Occipital lobe (tissue), 2 donors: ENCODE data around the gene ZSWIM6. TPM values are rescaled to one million over a fixed set of nuclear protein-coding genes. Genes with fewer than 3 reads are reported as not detected.

Experiments used
- DNase-seq: peaks from one replicate; lab custom pipeline; 2025; lab: John Stamatoyannopoulos, UW
- total RNA-seq: library from RNA; depleted of rRNA; stranded (reverse); fragments of >200 nt; gene quantifications from one replicate; pipeline ENCODE4 v1.2.3, GENCODE V29; 2014

Gene ZSWIM6
- total RNA-seq, 1 donor from 2014 or later = 57.4 TPM

DNA sequence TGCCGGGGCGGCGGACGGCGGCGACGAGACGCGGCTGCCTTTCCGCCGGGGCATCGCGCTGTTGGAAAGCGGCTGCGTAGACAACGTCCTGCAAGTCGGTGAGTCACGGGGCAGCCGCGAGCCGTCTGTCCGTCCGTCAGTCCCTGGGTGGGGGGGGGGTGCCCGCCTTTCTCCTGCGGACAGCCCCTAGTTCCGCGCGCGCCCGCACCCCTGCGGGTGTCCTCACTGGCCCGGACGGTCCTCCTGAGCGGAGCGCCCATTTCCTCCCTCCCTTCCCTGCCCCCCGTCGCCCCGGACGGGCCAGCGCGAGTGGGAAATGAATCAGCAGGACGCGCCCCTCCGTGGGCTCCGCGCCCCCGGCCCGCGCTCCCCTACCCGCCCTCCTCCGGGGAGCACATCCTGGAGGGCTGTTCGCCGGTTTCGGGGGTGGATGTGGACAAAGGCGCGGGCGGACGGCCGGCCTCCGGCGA is 828 bp downstream of the ZSWIM6 start:
- DNase-seq = no peak

DNA sequence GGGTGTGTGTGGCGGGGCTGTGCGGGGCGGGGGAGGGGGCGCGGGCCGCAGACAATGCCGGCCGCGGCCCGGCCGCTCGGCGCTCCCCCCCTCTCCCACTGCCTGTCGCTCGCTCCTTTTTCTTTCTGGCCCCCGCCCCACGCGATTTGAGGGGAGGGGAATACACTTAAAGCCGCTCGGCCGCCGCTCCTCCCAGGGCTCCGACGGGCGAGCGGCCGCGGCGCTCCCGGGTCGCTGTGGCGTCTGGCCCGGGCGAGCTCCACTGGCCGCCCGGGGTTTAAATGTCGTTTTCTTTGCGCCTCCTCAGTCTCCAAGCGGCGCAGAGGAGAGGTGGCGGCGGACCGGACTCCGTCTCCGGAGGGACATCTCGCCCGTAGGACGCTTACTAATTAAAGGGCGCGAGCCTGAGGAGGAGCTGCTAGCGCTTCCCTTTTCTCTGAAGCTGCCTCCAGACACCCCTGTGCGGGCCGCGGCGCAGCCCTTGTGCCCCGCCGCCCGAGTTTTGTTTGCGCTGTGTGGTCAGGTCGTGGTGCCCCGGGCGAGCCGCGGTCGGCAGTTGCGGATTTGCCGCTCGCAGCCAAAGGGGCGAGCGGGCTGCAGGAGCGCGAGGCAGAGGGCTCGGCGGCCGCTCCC is 1.4 kb downstream of the ZSWIM6 start:
- DNase-seq = no peak

DNA sequence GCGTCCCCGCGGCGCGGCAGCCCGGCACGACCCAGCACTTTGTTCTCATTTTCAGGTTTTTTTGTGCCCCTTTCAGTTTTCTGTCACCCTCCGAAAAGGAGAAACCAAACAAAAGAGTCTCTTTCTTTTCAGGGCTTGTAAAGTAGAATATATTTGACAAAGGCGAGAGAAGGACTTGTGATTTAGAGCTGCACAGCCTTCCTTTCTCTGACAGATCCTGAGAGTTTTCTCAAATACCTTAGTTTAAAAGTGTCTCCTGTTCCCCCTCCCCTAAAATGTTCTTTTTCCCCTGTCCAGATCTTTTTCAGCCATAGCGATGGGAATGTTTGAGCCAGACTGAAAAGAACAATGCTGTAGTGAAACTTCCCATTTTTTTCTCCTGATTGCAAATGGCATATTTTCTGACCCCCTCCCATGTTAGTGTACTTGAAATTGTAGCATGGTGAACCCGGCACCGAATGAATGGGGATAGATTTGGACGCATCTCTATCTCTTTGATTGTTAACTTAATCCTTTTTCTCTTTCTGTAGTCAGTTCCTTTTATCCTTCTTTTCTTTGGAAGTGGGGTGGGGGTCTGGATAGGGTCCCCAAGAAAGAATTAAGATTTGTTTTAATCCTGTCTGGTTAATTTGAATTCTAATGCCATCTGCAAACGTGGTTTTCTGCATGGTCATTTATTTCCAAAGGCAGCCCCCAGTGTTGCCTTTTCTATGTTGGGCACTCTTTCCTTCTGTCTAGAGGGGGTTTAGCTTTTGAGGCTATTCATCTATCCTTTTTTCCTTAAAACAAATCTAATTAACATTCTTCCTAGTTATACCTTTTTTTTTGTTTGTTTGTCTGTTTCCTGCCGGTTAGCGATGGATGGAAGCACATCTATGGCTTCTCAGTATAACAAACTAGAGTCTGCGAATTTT is 2.2 kb downstream of the ZSWIM6 start:
- no peak for DNase-seq

DNA sequence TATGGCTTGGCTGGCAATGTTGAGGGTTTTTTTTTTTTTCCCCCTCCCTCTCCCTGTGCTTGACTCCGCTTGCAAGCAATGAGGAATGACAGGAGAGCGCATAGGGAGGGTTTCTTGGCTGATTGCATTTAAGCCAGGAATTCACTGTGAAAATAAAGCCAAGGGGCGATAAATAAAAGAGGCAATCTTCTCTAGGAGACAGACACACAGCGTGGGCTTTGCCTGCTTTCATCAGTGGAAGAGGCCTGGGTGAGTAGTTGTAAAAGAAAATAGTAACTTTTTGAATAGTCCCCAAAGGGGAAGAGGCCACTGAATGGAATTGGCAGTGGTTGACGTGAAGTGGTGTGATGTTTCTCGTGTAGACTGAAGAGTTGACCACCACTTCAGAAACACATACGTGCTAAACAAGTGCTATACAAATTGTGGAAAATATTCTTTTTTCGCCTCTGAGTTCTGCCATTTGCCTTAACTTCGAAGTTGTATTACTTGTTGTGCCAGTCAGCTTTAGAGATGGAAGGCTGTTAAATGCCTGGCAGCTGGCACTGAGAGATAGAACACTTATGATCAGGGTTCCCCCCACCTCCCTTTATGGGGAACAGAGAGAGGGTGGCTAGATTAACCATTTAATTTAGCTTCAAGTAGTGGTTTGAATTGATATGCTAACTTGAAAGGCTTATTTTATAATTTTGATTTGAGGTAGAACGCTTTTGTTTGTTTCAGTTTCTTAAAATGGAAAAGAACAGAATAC is 3.0 kb downstream of the ZSWIM6 start:
- DNase-seq = no peak

GRCh38 chr5:61339764-61340163 is 7.7 kb downstream of the ZSWIM6 start:
- no peak for DNase-seq

DNA sequence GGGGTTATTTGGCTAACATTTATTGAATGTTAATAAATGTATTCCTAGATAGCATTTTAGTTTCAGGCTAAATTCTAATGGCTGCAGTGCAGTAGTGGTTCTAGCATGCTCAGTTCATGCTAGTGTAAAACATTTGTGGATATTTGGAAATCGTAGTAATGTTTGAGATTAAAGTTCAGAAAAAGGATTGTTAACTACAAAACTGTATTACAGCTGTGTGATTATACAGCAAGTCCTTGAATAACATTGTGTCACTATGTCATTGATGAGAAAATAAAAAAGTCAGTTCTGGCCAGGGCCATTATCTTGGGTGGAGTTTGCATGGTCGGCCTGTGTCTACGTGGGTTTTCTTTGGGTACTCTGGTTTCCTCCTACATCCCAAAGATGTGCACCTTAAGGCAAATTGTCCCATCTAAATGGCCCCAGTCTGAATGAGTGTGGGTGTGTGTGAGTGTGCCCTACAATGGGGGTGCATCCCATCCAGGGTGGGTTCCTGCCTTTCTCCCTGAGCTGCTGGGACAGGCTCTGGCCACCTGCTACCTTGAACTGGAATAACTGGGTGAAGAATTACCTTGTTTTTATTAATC is 8.8 kb downstream of the ZSWIM6 start:
- no peak for DNase-seq

GRCh38 chr5:61342071-61342501 is 10.0 kb downstream of the ZSWIM6 start:
- DNase-seq = no peak

DNA sequence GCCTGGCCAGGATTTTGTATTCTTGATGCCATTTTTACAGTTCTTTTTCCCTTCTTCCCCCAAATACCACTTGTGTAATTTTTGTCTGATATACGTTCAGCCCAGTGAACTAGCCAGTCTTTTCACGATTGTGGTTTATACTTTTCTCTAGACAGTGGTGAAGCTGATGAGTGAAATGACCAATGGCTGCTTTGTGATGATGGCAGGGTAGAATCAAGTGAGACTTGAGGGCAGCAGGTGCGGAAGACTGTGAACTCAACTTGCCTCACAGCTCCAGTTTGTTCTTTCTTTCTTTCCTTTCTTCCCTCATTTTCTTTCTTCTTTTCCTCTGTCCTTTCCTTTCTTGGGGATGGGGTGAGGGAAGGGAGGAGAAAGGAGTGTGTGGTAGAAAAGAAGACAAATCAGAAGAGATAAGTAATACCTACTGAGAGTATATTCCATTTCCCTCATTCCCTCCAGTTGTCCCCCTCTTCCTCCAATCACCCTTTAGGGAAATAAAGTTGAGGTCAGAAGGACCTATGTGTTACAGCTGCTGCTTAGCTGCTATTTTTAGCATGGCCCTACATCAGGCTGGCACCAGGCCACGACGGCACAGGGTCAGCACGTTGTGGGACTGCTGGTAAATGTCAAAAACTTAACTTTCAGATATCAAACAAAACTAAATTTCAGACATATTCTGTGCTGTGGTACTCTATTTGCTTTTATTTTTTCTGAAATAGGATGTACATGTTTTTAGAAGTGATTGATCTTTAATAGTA is 12.3 kb downstream of the ZSWIM6 start:
- no peak for DNase-seq

GRCh38 chr5:61346511-61346910 is 14.5 kb downstream of the ZSWIM6 start:
- no peak for DNase-seq

GRCh38 chr5:61347080-61347479 is 15.0 kb downstream of the ZSWIM6 start:
- DNase-seq = no peak

GRCh38 chr5:61348447-61348846 is 16.4 kb downstream of the ZSWIM6 start:
- DNase-seq = no peak

DNA sequence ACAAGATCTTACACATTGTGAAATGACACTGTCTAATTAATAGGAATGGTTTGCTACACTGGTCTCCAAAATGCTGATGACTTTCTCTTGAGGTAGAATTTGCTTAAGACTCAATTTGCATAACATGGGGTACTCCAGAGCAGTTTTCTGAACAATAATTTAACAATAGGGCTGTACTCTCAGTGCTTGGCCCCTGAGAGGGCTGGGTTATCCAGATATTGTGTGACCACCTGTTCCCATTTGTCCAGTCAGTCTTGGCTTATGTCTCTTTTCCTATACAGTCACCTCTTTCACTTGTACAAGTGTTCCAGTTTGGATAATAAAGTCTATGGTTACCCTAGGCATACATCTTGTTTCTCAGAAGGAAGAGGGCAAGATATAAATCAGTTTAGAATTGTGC is 17.9 kb downstream of the ZSWIM6 start:
- no peak for DNase-seq

- no peak for DNase-seq
Observed at GRCh38 chr5:61350535-61350934, 18.5 kb downstream of the ZSWIM6 start.

- DNase-seq = no peak
Observed at GRCh38 chr5:61351733-61352132, 19.7 kb downstream of the ZSWIM6 start.

GRCh38 chr5:61352180-61352579 is 20.1 kb downstream of the ZSWIM6 start:
- no peak for DNase-seq

DNA sequence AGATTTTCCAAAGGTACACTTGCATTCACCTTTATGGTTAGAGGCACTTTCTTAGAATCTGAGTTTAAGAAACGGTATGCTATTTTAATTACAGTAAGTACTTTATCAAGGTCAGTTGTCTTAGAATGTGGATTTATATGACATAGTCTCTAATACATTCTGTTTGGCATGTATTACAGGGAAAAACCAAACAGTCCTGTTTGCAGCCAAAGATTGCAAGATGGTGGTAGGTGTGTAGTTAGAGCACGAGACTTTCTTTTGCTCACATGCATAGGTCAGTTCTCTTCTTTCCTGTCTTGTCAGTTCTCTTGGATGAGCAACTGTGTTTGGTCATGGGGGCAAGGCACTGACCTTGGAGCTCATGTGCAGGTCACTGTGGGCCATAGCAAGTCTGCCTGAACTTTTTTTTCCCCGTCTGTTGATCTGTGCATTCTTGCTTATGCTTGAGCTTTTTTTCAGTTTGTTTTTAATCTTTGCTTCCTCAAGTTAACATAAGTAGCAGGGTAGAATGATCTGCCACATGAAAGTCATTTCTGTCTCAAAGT is 20.6 kb downstream of the ZSWIM6 start:
- DNase-seq = no peak

GRCh38 chr5:61353293-61353692 is 21.2 kb downstream of the ZSWIM6 start:
- DNase-seq = no peak

GRCh38 chr5:61354199-61354598 is 22.1 kb downstream of the ZSWIM6 start:
- DNase-seq = no peak

GRCh38 chr5:61357745-61358144 is 25.7 kb downstream of the ZSWIM6 start:
- DNase-seq = no peak

- DNase-seq = no peak
Observed at GRCh38 chr5:61362796-61363368, 30.8 kb downstream of the ZSWIM6 start.
